ENCODE results near the gene STYXL1.

- TF ChIP-seq, protein P1, sequence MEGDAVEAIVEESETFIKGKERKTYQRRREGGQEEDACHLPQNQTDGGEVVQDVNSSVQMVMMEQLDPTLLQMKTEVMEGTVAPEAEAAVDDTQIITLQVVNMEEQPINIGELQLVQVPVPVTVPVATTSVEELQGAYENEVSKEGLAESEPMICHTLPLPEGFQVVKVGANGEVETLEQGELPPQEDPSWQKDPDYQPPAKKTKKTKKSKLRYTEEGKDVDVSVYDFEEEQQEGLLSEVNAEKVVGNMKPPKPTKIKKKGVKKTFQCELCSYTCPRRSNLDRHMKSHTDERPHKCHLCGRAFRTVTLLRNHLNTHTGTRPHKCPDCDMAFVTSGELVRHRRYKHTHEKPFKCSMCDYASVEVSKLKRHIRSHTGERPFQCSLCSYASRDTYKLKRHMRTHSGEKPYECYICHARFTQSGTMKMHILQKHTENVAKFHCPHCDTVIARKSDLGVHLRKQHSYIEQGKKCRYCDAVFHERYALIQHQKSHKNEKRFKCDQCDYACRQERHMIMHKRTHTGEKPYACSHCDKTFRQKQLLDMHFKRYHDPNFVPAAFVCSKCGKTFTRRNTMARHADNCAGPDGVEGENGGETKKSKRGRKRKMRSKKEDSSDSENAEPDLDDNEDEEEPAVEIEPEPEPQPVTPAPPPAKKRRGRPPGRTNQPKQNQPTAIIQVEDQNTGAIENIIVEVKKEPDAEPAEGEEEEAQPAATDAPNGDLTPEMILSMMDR (IDR thresholded peaks at IDR 0.05 in 4 of 5, conservative IDR thresholded peaks at IDR 0.05 in 1 of 5), result peak in 1 of 5 experiments; percentile 18
- no peak for TF ChIP-seq POLR2A (IDR thresholded peaks at IDR 0.05)
Measured at GRCh38 chr7:76048668-76048988, 828 bp upstream of the STYXL1 start.

All from gastrocnemius medialis (tissue), 4 donors.